Hair follicle dermal papilla cell (primary cell): ENCODE data around the gene WDR82. TPM values are rescaled to one million over a fixed set of nuclear protein-coding genes. Genes with fewer than 3 reads are reported as not detected.

Source experiments
- small RNA-seq: library from RNA; depleted of rRNA; stranded (forward); fragments of <200 nt; gene quantifications from one replicate; pipeline ENCODE3, GENCODE V24; 2012
- total RNA-seq: library from RNA; depleted of rRNA; stranded (reverse); fragments of >200 nt; gene quantifications from 2 replicates; pipeline ENCODE4 v1.2.3, GENCODE V29; 2012

The WDR82 gene
- 57.6 and 73.3 TPM in 2 replicates for total RNA-seq

GRCh38 chr3:52278510-52279069 is at the start of gene WDR82:
TSS of gene WDR82 (minus strand) at chr3:52278649. CDS start at chr3:52278361, 288 bp downstream.

GRCh38 chr3:52315977-52316764 is 37.7 kb upstream of the WDR82 start, which contains the start of gene DNAH1:
TSS of gene DNAH1 (plus strand) at chr3:52316319. CDS start at chr3:52322443, 6,124 bp downstream.

GRCh38 chr3:52245322-52246263 is 32.9 kb downstream of the WDR82 start, which contains the start of gene PPM1M:
TSS of gene PPM1M (plus strand) at chr3:52245759. CDS start at chr3:52245825, 66 bp downstream.

GRCh38 chr3:52238761-52239701 is 39.4 kb downstream of the WDR82 start, which contains the start of gene TWF2:
TSS of gene TWF2 (minus strand) at chr3:52239158. CDS start at chr3:52239016, 142 bp downstream.

GRCh38 chr3:52225452-52226228 is 52.8 kb downstream of the WDR82 start, which contains the start of gene TLR9:
TSS of gene TLR9 (minus strand) at chr3:52225645. CDS start at chr3:52225529, 116 bp downstream.

Small RNA genes lying within 50 kb of the gene (small RNA-seq; reads per million reads assigned to genes)
- gene MIR135A1 = not detected
- 1,230 reads per million, percentile 99 among the genes with 10 or more reads in this experiment for gene MIRLET7G

Other genes with a start within 250 kb of the WDR82 start
- gene DUSP7, start 222.1 kb downstream of the WDR82 start, total RNA-seq = 39.0 and 39.6 TPM in 2 replicates
- 1.9 and 3.4 TPM in 2 replicates for gene POC1A, start 124.2 kb downstream of the WDR82 start, total RNA-seq
- 50.0 and 53.7 TPM in 2 replicates for gene ALAS1, start 80.5 kb downstream of the WDR82 start, total RNA-seq
- gene TLR9, start 53.0 kb downstream of the WDR82 start, total RNA-seq = under 0.01 TPM in 1 of 2 replicates, not detected in the other
- gene TWF2, start 39.5 kb downstream of the WDR82 start, total RNA-seq = 139 and 150 TPM in 2 replicates
- 40.3 and 46.7 TPM in 2 replicates for gene PPM1M, start 32.9 kb downstream of the WDR82 start, total RNA-seq
- gene GLYCTK, start 9.2 kb upstream of the WDR82 start, total RNA-seq = 11.9 and 12.0 TPM in 2 replicates
- gene DNAH1, start 37.7 kb upstream of the WDR82 start, total RNA-seq = 6.7 and 9.2 TPM in 2 replicates
- gene BAP1, start 131.4 kb upstream of the WDR82 start, total RNA-seq = 59.6 and 69.4 TPM in 2 replicates
- gene PHF7, start 132.0 kb upstream of the WDR82 start, total RNA-seq = 3.2 and 3.9 TPM in 2 replicates
- gene SEMA3G, start 166.5 kb upstream of the WDR82 start, total RNA-seq = 0.85 and 0.97 TPM in 2 replicates
- gene TNNC1, start 175.4 kb upstream of the WDR82 start, total RNA-seq = 3.1 and 5.5 TPM in 2 replicates
- gene NISCH, start 177.0 kb upstream of the WDR82 start, total RNA-seq = 94.7 and 106 TPM in 2 replicates
- gene STAB1, start 216.7 kb upstream of the WDR82 start, total RNA-seq = 0.73 and 1.1 TPM in 2 replicates